NCI-H345 treated with DMSO at 0.1 percent for 48 hours (cell line): ENCODE results near the gene BCAS1.

Experiments
- DNase-seq: peaks from one replicate; lab custom pipeline; 2025; ENCODE audit not compliant: unreplicated experiment; lab: John Stamatoyannopoulos, UW

Gene BCAS1

DNA sequence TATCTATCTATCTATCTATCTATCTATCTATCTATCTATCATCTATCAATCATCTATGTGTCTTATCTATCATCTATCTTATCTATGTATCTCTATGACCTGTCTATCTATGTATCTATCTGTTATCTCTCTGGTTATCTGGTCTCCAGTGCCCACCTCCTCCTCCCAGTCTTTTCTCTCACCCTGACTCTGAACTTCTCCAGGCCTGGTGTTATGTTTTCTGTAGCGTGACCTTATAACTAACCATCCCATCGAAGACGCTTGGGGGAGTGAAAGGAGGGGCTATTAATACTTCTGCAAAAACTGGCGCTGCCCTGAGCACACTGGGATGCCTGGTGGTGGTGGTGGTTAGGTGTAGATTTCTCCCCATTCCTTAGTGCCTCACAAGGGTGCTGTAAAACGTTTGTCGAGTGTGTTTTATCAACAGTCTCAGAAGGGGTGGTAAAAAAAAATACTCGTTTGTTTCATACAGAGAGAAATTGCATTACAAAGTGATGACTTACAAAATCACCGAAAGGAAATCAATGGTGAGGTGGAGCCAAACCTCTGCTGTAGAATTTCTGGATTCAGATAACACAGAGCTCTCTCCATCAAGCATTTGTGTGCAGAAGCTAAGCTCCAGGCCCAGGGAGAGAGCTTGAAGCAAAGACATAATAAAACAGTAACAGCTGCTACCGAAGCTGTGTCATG is 156.2 kb downstream of the BCAS1 start:
- DNase-seq: no peak

GRCh38 chr20:53911301-53911700 is 159.1 kb downstream of the BCAS1 start:
- DNase-seq: no peak

DNA sequence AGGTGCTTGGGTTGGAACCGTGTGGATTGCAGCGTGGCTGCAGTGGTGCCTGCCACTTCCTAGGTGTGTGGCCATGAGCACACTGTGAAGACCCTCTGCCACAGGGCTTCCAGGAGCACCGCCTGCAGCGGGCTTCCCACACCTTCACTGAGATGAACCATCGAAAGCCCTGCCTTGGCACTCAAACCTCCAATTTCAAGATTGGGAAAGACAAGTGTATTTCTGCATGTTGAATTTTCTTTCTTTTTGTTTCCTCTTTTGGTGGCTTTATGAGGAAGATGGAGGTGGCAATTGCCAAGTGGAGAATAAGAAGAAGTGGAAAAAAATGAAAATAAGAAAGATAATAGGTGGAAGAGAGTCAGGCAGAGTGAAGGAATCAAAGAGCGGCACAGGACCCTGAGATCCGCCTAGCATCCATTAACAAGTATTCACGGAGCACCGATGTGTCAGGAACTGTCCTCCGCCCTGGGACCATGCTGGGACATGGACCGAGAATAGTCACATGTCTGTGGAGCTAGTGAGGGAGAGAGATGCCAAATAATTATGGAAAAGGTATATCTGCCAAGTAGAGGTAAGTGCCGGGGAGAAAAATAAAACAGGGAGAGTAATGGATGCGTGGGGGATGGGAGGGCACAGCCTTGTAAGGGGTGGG is 159.9 kb downstream of the BCAS1 start:
- DNase-seq: no peak

DNA sequence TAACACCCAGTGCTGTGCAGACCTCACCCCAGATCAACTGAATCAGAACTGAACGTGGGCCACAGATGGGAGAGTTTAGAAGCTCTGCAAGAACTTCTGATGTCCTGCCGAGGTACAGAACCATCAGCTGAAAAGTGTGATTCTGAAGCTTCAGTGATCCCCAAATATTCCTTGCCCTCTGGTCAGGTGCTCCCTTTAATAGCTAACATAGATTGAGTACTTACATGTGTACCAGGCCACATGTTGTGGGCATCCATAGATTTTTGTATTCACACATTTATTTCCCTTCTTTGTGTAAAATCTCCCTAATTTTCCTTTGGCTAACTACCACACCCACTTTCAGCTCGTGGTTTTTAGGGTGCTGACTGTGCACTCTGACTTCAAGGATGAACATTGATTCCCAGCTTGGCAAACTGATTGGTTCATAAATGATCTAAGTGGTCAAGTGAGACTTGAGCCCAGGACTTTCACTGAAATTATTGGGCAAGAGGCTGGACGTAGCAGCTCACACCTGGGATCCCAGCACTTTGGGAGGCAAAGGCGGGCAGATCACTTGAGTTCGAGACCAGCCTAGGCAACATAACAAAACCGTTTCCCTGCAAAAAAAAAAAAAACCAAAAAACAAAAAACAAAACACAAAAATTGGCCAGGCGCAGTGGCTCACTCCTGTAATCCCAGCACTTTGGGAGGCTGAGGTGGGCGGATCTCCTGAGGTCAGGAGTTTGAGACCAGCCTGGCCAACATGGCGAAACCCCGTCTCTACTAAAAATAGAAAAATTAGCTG is 162.2 kb downstream of the BCAS1 start:
- DNase-seq: no peak

- DNase-seq: no peak
Measured at GRCh38 chr20:53905820-53906191, 164.6 kb downstream of the BCAS1 start.

DNA sequence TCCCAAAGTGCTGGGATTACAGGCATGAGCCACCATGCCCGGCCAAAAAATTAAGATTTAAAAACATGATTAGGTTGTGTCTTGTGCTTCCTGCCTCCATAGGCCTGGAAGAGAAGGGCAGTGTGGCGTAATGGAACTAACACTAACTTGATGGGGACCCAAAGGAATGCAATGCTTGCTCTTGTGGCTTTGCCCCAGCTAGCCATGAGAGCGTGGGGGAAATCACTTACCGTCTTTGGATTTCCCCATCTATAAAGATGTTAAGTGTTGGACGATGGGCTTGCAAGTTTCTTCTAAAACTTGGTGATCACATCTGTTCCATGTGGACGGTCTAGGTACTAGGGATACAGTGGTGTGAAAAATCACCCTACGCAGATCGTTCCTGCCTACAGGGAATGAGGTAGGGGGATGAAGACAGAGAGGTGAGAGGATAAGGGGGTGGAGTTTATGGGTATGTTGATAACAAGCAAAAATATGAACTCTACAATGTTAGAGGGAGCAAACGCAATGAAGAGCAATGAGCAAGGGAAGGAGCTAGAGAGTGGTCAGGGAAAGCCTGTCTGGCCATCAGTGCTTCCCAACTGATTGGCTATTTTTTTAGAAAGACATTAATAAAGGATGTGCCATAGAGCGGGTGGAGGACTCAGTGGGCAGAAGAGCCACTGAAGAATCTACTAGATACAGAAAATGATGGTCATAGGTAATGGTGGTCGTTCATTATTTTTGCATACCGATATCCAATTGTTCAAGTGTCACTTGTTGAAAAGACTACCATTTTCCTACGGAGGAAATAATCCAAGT is 165.2 kb downstream of the BCAS1 start:
- DNase-seq: no peak

- no peak for DNase-seq
Measured at GRCh38 chr20:53904261-53904660, 166.1 kb downstream of the BCAS1 start.

- DNase-seq: no peak
Measured at GRCh38 chr20:53903652-53903987, 166.8 kb downstream of the BCAS1 start.

GRCh38 chr20:53902968-53903651 is 167.3 kb downstream of the BCAS1 start:
- DNase-seq: no peak

DNA sequence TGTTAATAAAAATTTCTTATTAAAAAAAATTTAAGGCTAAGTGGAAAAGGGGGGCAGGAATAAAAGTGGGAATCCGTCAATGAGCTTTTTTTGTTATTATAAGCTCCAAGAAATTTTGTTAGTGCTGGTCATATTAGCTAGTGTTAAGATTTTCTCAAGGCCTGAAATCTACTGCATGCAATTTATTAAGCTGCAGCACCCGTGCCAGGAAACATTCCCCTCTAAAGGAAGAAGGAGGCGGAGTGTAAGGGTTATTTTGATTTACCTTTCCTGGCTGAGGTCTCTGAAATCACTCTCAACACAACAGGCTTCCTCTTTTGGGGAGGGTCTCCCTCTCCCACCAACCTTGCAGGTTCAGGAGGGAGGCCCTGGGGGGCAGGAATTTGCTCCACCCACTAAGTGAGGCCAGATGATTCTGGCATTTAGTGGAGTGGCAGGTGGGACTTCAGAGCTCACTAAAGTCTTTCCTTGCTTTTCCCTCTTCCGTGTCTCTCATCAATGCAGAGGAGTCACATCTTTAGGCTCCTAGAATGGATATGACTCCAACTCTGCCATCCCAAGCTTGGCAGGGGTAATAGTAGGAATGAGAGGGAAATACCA is 168.8 kb downstream of the BCAS1 start:
- no peak for DNase-seq

GRCh38 chr20:53901064-53901463 is 169.3 kb downstream of the BCAS1 start:
- DNase-seq: no peak

- no peak for DNase-seq
Measured at GRCh38 chr20:53900380-53900999, 169.9 kb downstream of the BCAS1 start.

- DNase-seq: no peak
Measured at GRCh38 chr20:53899351-53900167, 170.8 kb downstream of the BCAS1 start.

DNA sequence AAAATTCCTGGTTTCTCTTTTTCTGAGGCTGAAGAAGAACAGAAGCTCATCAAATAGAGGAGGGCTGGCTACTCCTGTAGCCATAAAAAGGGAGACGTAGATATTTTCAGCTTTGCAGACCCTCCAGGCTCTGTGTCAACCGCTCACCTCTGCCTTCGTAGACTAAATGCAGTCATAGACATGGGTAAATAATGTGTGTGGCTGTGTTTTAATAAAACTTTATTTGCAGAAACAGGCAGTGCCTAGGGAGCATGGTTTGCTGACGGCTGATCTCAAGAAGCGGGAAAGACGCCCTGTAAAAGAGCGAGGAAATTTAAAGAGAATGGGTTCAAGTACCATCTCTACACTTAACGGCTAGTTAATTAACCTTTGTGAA is 171.8 kb downstream of the BCAS1 start:
- DNase-seq: no peak

- DNase-seq: no peak
Measured at GRCh38 chr20:53897884-53898555, 172.4 kb downstream of the BCAS1 start.

DNA sequence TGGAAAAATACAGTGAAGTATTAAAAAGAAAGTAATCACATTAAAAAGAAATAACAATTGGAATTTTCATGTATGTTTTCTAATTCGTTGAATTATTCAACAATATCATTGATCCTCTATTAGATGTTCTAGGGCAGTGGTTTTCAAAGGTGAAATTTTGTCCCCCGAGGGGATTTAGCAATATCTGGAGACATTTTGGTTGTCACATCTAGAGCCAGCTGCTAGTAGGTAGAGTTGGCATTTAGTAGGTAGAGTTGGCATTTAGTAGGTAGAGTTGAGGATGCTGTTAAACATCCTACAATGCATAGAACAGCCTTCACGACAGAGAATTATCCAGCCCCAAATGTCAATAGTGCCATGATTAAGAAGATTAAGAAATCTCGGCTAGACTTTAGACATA is 173.7 kb downstream of the BCAS1 start:
- no peak for DNase-seq

- no peak for DNase-seq
Measured at GRCh38 chr20:53896041-53896440, 174.4 kb downstream of the BCAS1 start.

- no peak for DNase-seq
Measured at GRCh38 chr20:53895385-53895755, 175.0 kb downstream of the BCAS1 start.
